ENCODE results near the gene BTLA.
"Not testable (repeated sequence)": the region's sequence is repeated elsewhere in the genome, so short reads cannot be mapped to it uniquely, and the experiment has no call there.

Gene BTLA, protein sequence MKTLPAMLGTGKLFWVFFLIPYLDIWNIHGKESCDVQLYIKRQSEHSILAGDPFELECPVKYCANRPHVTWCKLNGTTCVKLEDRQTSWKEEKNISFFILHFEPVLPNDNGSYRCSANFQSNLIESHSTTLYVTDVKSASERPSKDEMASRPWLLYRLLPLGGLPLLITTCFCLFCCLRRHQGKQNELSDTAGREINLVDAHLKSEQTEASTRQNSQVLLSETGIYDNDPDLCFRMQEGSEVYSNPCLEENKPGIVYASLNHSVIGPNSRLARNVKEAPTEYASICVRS

DNA sequence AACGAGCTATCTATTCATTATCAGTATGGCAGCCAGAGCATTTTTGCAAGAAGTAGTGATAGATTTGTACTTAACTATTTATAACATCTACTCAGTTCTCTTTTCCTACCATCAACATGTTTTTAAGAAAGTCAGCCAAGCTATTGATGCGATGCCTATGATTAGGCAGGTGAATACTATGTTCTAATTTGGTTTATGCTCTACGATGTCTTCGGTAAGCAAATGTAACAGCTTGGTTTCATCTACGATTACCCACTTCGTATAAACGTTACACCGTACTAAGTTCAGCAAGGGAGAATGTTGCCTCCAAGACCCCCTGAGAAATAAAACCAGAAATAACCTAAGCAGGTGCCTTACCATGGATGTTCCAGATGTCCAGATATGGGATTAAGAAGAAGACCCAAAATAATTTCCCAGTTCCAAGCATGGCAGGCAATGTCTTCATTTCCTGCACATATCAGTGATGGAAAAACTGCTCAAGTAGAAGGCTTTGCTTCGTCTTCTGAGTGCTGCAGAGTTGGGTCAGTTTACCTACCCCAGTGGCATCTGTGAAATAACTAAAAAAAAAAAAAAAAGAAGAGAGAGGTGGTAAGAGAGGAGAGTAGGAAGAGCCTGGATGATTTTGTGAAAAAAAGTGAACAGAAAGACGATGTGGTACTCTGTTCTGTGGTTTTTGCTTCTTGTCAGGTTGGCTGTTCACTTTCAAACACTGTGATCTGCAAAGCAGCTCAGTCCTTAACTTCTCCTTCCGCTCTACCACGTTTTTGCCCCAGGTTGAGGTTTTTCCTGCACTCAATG lies at the start of gene BTLA:
Gene BTLA, minus strand, starts transcription at position 559 of the 798 bp plus-strand sequence. Its CDS starts 114 bp downstream, at position 445.
- in situ Hi-C loops (cut with MboI; ENCODE audit: low pct_unique_long_range_greater_than_20kb, low sequenced_read_pairs, unreplicated experiment): no loop called here
- TF ChIP-seq, protein P1, sequence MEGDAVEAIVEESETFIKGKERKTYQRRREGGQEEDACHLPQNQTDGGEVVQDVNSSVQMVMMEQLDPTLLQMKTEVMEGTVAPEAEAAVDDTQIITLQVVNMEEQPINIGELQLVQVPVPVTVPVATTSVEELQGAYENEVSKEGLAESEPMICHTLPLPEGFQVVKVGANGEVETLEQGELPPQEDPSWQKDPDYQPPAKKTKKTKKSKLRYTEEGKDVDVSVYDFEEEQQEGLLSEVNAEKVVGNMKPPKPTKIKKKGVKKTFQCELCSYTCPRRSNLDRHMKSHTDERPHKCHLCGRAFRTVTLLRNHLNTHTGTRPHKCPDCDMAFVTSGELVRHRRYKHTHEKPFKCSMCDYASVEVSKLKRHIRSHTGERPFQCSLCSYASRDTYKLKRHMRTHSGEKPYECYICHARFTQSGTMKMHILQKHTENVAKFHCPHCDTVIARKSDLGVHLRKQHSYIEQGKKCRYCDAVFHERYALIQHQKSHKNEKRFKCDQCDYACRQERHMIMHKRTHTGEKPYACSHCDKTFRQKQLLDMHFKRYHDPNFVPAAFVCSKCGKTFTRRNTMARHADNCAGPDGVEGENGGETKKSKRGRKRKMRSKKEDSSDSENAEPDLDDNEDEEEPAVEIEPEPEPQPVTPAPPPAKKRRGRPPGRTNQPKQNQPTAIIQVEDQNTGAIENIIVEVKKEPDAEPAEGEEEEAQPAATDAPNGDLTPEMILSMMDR (IDR thresholded peaks at IDR 0.05; ENCODE audit: extremely low read depth, insufficient read depth, missing control alignments): no peak
- DNase-seq (ENCODE audit: low spot score): no peak

DNA sequence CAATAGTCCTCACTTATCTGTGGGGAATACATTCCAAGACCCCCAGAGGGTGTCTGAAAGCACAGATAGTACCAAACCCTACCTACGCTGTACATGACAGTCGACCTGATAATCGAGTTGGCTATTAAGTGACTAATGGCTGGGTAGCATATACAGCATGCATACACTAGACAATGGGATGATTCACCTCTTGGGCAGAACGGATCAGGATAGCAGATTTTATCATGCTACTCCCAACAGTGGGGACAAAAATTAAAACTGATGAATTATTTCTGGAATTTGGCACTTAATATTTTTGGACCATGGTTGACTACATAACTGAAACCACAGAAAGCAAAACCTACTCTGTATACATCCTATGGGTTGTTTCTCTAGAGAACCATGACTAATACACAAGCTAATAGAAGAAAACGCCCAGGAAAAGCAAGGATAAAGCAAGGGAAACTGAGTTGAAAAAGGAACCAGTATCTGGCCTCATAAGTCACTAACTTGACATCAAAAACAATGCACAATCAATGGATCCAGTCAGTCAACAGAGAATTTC lies 47.0 kb upstream of the BTLA start:
- no peak for DNase-seq (ENCODE audit: low spot score)
- in situ Hi-C loops (cut with MboI; ENCODE audit: low pct_unique_long_range_greater_than_20kb, low sequenced_read_pairs, unreplicated experiment): no loop called here
- TF ChIP-seq, protein P1 (IDR thresholded peaks at IDR 0.05; ENCODE audit: extremely low read depth, insufficient read depth, missing control alignments): no peak

DNA sequence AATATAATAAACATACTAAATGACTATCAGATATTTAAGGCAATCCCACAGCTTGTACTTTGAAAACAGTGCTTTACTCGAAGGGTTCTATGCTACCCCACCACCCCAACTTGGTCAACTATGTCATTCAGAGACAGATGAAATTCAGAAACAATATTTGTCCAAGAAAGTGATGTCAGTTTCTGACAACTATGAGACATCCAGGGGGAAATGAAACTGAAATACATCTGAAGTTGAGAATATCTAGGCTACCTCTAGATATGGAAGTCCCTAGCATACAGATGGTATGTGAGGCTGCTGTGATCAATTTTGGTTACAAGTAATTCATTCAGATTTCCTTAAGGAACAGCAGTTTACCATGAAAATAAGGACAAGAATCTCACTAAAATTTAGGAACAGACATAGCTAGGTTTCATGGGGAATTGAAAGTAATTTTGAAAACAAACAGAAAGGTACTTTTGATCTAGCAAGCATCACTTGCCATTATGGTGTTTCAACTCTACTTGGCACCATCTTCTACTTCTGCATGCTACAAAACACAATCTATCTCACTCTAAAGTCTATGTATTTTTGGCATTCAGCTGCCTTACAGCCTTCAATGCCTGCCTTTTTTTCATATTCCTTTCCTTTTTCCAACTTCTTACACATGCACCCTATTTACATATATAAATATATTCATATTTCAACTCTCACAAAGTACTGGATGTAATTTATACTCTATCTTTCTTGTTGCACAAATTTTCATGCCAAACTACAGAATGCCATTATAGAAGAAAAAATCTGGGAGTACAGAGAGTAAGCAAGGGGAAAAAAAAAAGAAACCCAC lies 40.8 kb upstream of the BTLA start:
- TF ChIP-seq, protein P1 (IDR thresholded peaks at IDR 0.05; ENCODE audit: extremely low read depth, insufficient read depth, missing control alignments): no peak
- in situ Hi-C loops (cut with MboI; ENCODE audit: low pct_unique_long_range_greater_than_20kb, low sequenced_read_pairs, unreplicated experiment): no loop called here
- peak; percentile 58 for DNase-seq (ENCODE audit: low spot score)

DNA sequence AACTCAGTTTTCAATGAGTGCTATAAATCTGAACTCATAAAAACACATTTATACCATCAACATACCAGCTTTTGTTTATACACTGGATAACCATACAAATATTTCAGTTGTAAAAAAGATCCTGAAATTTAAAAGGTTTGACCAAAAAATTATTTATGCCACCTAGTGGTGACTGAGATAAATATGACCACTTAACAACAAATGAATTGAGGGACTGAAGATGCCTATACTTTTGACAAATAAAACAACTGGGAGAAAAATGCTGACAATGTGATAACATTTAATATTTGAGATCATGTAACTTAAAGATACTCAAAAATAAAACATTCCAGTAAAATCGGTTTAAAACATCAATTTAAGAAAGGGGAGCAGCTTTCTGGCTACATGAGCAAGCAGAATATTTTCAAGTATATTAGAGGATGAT lies 32.1 kb upstream of the BTLA start:
- peak; percentile 24 for DNase-seq (ENCODE audit: low spot score)
- TF ChIP-seq, protein P1 (IDR thresholded peaks at IDR 0.05; ENCODE audit: extremely low read depth, insufficient read depth, missing control alignments): peak; percentile 36
- in situ Hi-C loops (cut with MboI; ENCODE audit: low pct_unique_long_range_greater_than_20kb, low sequenced_read_pairs, unreplicated experiment): no loop called here

DNA sequence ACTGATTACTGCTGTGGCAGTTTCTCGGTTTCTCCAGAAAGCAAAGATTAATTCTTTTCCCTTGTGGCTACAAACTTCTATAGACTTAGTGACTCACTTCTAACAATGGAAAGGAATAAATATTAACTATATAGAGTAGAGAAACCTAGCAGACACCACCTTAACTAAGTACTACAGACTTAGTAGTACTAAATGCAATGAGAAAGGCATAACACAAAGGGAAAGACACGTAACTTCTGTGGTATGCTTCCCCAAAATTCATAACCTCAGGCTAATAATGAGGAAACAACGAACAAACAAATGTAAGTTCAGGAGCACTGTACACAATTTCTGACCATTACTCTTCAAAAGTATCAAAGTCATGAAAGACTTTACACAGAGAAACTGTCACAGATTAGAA lies 31.3 kb upstream of the BTLA start:
- in situ Hi-C loops (cut with MboI; ENCODE audit: low pct_unique_long_range_greater_than_20kb, low sequenced_read_pairs, unreplicated experiment): no loop called here
- TF ChIP-seq, protein P1 (IDR thresholded peaks at IDR 0.05; ENCODE audit: extremely low read depth, insufficient read depth, missing control alignments): no peak
- DNase-seq (ENCODE audit: low spot score): no peak

DNA sequence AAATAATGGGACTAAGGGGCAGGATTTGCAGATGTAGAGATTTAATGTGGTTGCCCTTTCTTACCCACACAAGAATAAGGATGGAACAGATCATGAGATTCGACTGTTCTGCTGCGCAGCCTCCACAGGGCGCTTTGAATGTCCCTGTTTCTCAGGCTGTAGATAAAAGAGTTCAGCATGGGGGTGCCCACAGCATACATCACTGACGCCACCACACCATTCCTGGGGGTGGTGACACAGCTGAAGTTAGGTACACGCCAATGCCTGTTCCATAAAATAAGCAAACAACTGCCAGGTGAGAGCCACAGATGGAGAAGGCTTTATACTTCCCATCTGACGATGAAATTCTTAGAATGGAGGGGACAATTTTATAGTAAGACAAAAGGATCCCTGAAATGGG lies 24.9 kb upstream of the BTLA start:
- in situ Hi-C loops (cut with MboI; ENCODE audit: low pct_unique_long_range_greater_than_20kb, low sequenced_read_pairs, unreplicated experiment): loop anchor here (10.0 kb wide), 1 partner anchor 199 kb away; no protein-coding TSS in a partner anchor
- not testable (repeated sequence) for DNase-seq (ENCODE audit: low spot score)

All from GM13977 (cell line).